K562 (cell line): ENCODE data around the gene TMEM204.

Source experiments
- CTCF ChIP-seq, 3 experiments: IDR thresholded peaks in 2 of 3; conservative IDR thresholded peaks in 1 of 3; 2 replicates each; pipeline ENCODE4 v1.5.1; 2011 to 2012; ENCODE audit warnings: low read length in 3 of 3, mild to moderate bottlenecking in 3 of 3, control low read depth in 2 of 3, improper control_type of control experiment in 1 of 3, inconsistent platforms in 1 of 3, low read depth in 1 of 3, mixed read lengths in 1 of 3, moderate library complexity in 1 of 3; ENCODE audit not compliant: insufficient read depth in 2 of 3
- KAT2B ChIP-seq: IDR thresholded peaks from one replicate; pipeline ENCODE4 v1.6.1; 2012; ENCODE audit warnings: low read depth, mild to moderate bottlenecking, control low read depth, inconsistent platforms, low read length, moderate library complexity
- POLR2AphosphoS5 ChIP-seq: IDR thresholded peaks from 2 replicates; pipeline ENCODE4 v1.6.1; 2011; ENCODE audit warnings: mild to moderate bottlenecking, low read depth, low read length, moderate library complexity; ENCODE audit not compliant: control insufficient read depth, insufficient read depth
- SP2 ChIP-seq: IDR thresholded peaks from 2 replicates; pipeline ENCODE4 v1.6.1; 2011; ENCODE audit warnings: mild to moderate bottlenecking, low read depth, low read length, moderate library complexity; ENCODE audit not compliant: poor library complexity, severe bottlenecking; ENCODE audit errors: extremely low read depth
- TEAD4 ChIP-seq, 2 experiments: sonication (generic) in 1 of 2; formaldehyde crosslinking in 1 of 2; IDR thresholded peaks; 2 replicates each; pipeline versions ENCODE4 v1.6.1 to v1.8.0; 2012 to 2022; ENCODE audit warnings: borderline replicate concordance in 1 of 2, inconsistent platforms in 1 of 2, low read length in 1 of 2, mild to moderate bottlenecking in 1 of 2, missing genetic modification reagents in 1 of 2
- TF ChIP-seq, protein P1 (sequence below): fragments of 250-450 bp; sonication (Bioruptor Pico); IDR thresholded peaks from 2 replicates; pipeline ENCODE4 v1.4.0; 2020; ENCODE audit warnings: mild to moderate bottlenecking, moderate library complexity

DNA sequence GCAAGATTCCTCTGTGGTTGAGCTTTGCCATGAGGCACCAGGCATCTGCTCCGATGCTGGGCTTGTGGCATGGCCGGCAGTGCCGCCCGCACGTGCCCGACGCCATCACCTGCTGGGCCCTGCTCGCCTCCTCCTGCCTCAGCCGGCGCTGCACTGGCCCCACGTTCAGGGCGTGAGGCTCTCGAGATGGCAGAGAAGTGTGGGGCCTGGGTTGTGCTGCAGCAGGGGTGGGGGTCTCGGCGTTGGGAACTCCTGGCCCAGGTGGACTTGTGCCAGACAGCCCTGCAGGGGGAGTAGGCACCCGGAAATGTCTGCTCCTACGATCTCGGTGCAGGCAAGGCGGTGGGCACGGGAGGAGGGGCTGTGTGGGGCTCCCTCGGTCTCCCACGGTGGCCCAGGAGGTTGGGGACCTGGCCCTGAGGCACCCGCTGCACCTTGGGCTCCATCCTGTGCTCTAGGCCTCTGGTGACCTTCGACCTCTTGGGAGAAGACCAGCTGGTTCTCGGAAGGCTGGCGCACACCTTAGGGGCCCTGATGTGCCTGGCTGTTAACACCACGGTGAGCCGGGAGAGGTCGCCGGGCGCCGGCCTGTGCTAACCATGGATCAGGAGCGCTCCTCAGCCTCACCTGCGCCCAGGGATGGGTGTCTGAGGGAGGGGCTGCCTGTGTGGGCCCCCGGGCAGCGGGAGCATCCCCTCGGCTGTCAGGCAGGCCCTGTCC, 26.8 kb upstream of the TMEM204 start:
- TF ChIP-seq, protein P1, sequence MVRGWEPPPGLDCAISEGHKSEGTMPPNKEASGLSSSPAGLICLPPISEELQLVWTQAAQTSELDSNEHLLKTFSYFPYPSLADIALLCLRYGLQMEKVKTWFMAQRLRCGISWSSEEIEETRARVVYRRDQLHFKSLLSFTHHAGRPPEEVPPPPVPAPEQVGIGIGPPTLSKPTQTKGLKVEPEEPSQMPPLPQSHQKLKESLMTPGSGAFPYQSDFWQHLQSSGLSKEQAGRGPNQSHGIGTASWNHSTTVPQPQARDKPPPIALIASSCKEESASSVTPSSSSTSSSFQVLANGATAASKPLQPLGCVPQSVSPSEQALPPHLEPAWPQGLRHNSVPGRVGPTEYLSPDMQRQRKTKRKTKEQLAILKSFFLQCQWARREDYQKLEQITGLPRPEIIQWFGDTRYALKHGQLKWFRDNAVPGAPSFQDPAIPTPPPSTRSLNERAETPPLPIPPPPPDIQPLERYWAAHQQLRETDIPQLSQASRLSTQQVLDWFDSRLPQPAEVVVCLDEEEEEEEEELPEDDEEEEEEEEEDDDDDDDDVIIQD (CRISPR knock-in tag), result no peak
- TF ChIP-seq SP2 (no peak), KAT2B (no peak), TEAD4 (IDR thresholded peaks at IDR 0.05; ENCODE audit: low read length) (no peak), TEAD4 (CRISPR knock-in tag; IDR thresholded peaks at IDR 0.05; ENCODE audit: borderline replicate concordance) (no peak), CTCF (IDR thresholded peaks at IDR 0.05 in 2 of 3, conservative IDR thresholded peaks at IDR 0.05 in 1 of 3; ENCODE audit: insufficient read depth in 2 of 3, low read depth in 1 of 3, low read length in 3 of 3) (no peak), POLR2AphosphoS5 (no peak)
